ENCODE results near the gene TSPAN31.

TSPAN31 gene

DNA sequence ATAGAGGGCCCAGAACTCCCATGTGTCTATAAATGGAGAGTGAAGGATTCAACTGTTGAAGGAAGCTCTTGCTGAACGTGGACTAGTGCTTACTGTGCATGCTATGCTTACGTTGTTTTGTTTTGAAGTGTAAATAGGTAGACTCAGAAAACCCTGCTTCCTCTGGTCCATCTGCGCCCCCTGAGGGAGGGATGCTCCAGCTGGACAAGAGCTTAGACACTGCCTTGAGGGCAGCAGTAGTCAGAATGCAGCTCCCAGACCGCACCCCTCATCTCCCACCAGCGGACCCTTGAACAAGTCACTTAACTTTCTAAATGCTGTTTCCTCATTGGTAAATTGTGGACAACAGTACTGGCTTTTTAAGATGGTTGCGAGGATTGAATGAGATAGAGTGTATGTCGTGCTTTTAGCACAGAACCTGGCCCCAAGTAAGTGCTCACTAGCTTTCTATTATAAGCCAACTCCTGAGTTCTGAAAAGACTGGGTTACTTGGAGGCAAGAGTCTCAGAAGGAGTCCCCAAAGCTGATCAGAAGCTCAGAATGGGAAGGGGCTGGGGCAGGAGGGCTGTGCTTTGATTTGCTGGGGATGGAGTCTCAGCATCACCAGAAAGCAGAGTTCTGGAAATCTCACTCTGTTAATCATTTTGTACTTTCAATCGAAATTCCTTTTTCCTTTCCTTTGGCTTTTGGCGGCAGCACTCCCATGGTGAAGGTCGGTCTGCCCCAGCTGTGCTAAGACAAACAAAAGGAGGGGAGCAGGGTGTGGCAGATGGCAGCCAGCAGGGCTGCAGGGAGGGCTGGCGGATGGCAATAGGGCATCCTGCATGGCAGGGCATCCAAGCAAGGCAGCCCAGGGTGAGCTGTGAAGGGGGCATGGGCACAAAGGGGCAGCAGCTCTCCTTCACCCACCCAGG is 21.9 kb upstream of the TSPAN31 start:
- DNase-seq (ENCODE audit: low read depth): no peak

DNA sequence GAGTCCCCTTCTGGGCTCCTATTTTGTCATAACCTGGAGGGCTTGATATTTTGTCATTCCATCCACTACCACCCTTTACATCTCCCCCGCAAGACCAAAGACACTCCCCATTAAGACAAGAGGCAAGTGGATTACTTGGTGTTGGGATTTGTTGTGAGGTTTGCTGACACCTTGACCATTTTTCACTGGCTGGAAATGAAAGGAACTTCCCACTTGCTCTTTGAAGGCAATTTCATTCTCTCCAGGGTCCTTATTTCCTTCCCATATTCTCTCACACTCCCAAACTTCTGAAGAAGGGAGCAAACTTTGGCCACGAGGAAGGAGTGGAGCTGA is 21.2 kb upstream of the TSPAN31 start:
- no peak for DNase-seq (ENCODE audit: low read depth)

- DNase-seq (ENCODE audit: low read depth): no peak
Observed at GRCh38 chr12:57724003-57724935, 20.6 kb upstream of the TSPAN31 start.

- no peak for DNase-seq (ENCODE audit: low read depth)
Observed at GRCh38 chr12:57724936-57725740, 19.7 kb upstream of the TSPAN31 start.

GRCh38 chr12:57725851-57726150 is 19.0 kb upstream of the TSPAN31 start:
- no peak for DNase-seq (ENCODE audit: low read depth)

DNA sequence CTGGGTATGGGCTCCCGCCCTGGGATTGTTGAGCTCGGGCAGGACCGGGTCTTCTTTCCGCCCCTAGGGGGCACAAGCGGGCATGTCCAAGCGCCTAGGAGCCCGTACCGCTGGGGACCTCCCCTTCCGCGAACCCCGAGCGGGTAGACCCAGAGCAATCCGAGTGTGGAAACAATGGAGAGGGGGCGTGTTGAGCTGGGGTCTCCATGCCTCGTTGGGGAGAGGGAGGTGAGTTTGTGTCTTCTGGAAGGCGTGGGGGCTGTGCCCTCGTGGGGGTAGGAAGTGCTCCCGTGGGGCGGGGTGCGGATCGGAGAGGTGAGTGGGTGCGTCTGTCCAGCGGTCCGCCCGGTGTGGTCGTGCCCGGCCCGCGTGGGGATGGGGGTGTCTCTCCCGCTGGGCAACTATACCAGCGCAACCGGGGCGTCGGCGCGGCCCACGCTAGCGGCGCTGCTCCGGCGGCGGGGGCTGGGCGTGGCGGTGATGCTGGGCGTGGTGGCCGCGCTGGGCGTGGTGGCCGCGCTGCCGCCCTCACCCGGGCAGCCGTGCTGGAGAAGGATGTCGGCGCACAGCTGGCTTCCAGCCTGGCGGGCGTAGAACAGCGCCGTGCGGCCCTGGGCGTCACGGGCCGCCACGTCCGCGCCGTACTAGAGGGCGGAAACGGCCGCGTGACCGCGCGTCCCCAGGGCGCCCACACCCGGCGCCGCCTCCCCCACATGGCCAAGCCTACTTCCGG is 18.5 kb upstream of the TSPAN31 start:
- DNase-seq (ENCODE audit: low read depth): no peak

GRCh38 chr12:57726884-57727757 is 17.7 kb upstream of the TSPAN31 start:
- no peak for DNase-seq (ENCODE audit: low read depth)

GRCh38 chr12:57727758-57728395 is 17.0 kb upstream of the TSPAN31 start:
- DNase-seq (ENCODE audit: low read depth): no peak

- DNase-seq (ENCODE audit: low read depth): no peak
Observed at GRCh38 chr12:57729321-57729844, 15.5 kb upstream of the TSPAN31 start.

- DNase-seq (ENCODE audit: low read depth): no peak
Observed at GRCh38 chr12:57730336-57731067, 14.3 kb upstream of the TSPAN31 start.

- DNase-seq (ENCODE audit: low read depth): no peak
Observed at GRCh38 chr12:57731411-57732080, 13.3 kb upstream of the TSPAN31 start.

DNA sequence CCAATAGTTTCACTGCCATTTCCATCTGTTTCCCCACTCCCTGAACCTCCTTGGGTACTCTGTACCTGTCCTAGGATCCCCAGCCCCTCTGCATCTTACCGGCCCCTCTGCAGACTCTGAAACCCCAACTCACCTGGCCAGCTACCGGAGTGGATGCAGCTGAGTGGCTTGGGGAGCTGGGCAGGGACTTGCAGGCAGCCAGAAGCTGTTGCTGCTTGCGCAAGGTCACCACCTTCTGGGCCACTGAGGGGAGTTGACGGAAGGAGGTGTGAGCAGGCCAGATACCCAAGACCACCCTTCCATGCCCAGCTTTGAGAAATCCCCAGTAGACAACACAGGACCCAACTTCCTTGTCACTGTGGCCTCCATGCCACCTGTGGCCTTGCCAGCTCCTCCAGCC is 12.6 kb upstream of the TSPAN31 start:
- DNase-seq (ENCODE audit: low read depth): no peak

DNA sequence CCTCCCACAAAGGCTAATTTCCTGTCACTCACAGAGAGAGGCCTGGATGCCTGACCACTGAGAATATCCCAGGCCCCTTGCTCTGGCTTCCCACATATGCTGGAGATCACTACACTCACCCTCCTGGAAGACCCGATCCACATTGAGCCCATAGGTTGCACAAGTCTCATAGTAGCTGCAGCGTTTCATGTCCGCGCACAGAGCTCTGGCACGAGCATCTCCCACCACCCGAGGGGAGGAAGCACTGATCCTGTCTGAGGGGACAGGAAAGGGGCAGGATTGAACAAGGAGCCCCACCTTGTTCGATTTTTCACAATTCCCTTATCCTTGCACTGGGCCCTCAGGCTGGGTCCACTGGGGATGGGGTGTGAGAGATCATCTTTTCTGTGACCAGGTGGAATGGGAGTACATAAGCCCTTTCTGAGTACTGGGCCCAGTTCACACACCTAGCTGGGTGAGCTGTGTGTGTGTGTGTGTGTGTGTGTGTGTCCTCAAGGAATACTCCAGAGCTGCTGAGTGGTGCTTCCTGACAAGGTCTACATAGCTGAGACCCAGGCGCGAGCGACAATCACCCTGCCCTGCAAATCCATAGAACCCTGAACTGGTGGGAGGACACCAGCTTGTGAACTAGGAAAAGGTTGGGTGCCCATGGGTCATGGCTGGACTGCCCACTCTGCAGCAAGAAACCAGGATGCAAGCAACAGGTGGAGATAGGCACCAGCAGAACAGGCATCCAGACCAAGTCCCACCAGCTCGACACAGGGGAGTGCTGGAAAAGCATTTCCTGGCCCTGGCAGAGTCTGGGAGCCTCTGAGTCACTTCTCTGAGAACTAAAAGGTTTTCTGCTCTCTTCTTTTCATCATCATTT is 11.9 kb upstream of the TSPAN31 start:
- no peak for DNase-seq (ENCODE audit: low read depth)

- no peak for DNase-seq (ENCODE audit: low read depth)
Observed at GRCh38 chr12:57733928-57734327, 10.9 kb upstream of the TSPAN31 start.

DNA sequence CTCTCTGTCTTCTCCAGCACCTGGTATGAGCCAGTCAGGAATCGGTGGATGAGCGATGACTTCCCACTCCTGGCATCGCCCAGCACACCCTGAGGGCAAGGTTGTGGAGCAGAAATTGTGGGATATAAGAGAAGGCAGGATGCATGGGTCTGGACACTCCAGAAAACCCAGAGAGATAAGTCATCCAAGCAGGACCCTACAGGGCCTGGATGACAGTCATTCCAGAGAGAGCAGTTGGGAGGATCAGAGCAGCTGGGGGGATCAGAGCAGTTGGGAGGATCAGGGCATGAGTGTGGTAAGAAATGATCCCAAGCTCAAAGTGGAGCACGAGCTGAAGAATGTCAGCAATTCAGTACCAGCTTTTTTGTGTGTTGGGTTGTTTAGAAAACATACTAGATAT is 10.2 kb upstream of the TSPAN31 start:
- no peak for DNase-seq (ENCODE audit: low read depth)

GRCh38 chr12:57735198-57735855 is 9.5 kb upstream of the TSPAN31 start:
- DNase-seq (ENCODE audit: low read depth): no peak
